Fibroblast of skin of right biceps (primary cell): ENCODE results near the gene CADM1.

Experiments used
- DNase-seq: peaks from one replicate; pipeline ENCODE4 v3.0.0-alpha.2; 2013

Gene CADM1

DNA sequence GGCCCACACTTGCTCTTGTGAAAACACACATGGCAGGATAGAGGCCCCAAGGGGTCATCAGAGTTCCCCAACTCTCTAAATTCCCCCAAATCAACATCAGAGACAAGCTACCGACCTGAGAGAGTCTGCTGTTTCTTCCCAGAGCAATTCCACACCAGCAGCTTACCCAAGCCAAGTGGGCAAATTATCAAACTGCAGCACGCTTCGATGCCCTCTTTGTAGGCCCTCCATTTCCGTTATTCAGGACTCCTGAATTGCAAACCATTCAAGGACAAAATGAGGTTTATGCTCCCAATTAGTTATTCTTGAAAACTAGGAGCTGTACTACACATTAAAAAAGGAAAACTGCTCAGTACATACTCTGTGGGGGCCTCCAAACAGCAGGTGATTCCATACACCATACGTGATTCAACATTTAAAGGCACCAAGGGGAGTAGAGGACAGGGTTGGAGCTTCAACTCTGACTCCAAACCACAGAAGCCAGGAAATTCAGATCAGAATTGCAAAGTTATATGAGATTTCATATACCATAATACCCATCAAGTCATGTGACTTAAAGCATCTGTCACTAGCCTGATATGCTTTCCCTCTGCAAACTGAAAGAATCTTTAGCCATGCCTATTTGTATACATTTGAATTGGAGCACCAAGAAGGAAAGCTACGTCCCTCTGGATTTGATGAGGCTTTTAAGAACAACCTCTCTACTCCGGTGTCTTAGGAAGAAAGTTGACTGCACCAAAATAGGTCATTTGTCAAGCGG lies 234.8 kb downstream of the CADM1 start:
- DNase-seq, result no peak

GRCh38 chr11:115267871-115268270 lies 236.3 kb downstream of the CADM1 start:
- DNase-seq, result peak; percentile 64

DNA sequence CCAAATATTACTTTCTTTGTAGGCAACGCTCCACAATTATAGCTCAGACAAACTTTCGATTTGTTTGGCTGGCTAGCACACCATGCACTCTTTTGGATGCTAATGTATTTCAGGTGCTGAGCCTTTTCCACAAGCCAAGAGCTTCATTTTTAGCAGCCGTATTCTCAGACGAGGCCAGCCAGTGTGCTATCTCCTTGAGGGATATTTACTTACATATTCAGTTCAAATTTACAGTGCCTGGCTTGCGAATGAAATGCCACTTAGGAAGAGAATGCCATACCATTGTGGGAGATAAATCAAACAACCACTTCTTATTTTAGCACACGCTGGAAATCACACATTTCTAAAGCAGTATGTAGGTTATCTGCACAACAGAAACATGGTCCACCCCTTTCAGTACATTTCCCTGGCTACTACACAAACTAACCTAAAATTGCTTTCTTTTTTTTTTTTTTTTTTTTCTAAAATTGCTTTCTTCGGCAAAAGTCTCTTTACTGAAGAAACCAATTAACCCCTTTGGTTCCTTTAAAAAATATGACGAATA lies 236.9 kb downstream of the CADM1 start:
- no peak for DNase-seq

DNA sequence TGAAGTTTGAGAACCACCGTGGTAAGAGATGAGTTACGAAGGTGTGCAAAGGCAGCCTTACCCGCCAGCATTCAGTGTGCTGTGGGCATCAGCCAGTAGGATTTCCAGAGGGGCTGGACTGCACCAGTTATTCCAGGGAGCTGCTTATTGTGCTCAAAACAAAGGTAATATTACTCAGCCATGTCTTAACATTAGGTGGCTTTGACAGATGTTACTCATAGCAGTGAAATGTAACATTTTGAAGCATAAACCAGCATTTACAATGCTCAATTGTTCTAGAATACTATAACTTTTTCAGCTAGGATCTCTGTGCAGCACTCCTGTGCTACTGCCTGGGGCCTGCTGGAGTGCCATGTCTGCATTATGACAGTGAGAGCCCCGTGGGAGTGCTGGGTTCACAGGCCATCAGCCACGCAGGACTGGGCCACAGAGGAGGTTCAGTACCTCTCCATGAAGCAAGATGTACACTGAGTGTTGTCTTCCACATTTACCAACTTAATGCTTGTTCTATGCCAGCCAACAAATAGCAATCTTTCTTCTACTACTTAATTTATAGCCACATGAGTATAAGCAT lies 238.1 kb downstream of the CADM1 start:
- DNase-seq, result no peak

- DNase-seq, result no peak
These were observed 240.2 kb downstream of the CADM1 start for GRCh38 chr11:115263799-115264656.

DNA sequence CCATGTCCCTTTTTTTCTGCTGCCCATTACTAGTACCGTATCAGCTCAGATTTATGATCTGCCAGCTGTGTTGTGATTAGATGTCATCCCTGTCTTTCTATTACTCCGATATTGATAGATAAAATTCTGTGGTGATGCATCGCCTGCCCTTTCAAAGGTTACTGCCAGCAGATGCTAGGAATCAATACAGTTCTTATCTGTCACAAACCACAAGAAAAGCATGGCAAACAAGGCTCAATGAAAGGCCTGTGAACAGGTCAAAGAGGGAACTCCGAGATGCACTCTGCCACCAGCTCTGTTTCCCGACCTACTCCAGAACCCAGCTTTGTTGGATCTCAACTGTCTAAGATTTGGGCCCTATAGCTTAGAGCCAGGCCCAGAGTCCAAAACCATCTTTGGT lies 246.0 kb downstream of the CADM1 start:
- DNase-seq, result no peak

GRCh38 chr11:115257678-115258077 lies 246.5 kb downstream of the CADM1 start:
- no peak for DNase-seq

- no peak for DNase-seq
These were observed 246.9 kb downstream of the CADM1 start for GRCh38 chr11:115257270-115257669.

- DNase-seq, result no peak
These were observed 247.6 kb downstream of the CADM1 start for GRCh38 chr11:115256397-115257197.

- DNase-seq, result peak; percentile 22
These were observed 249.0 kb downstream of the CADM1 start for GRCh38 chr11:115255006-115255762.

GRCh38 chr11:115251126-115251525 lies 253.1 kb downstream of the CADM1 start:
- no peak for DNase-seq

DNA sequence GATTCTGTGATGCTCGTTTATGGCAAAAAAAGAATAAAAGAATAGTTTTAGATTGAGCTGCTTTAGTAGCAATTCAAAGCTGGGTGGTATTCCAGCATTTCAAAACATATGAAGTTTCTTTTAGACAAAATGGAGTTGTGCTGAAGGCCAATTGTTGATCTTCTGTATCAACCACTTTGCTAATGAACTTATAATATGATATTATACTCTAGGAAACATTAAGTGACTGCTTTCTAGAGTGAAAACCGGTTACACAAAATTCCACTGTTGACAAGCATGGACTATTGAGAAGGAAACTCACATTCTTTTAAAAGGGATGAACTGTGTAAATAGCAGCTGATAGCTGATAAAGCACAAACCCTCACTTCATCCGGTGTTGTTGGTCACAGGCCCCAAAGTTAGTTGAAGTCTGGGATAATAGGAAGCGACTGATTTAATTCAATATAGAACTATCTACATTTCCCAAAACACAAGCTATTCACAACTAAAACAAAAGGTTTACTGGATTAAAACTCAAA lies 255.1 kb downstream of the CADM1 start:
- DNase-seq, result no peak

GRCh38 chr11:115247953-115248352 lies 256.3 kb downstream of the CADM1 start:
- no peak for DNase-seq

DNA sequence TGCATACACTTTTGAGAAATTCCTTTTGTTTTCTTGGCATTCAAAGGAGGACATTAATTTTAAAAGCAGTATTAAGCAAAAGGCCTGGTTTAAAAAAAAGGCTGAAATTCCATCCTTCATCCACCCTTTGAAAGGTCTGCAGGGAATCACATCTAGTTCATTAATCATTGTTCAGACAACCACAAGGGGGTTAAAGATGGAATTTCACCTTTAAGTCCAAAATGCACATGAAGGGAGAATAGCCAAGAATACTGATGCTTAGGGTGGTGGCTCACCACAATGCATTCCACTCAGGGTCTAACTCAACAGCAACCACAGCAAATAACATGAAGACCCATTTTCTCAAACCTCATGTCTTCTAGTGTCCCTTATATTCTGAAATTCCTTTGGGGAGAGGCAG lies 256.9 kb downstream of the CADM1 start:
- DNase-seq, result peak; percentile 85

DNA sequence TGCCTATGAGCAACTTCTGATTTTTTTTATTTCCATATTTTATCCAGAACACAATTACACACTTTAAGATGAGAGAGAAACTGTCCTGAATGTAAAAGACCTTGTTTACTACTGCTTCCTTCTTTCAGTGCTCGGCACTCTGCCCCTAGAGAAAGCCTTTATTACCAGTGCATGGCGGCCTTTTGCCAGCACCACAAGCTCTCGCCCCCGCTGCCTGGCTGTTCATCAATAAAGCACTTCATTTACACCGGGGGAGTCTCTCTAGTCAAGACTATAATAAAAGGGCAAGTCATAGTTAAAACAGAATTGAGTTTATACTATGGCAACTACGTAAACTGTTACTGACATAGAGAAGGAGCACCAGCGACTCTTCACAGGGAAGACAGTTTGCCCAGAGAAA lies 259.5 kb downstream of the CADM1 start:
- no peak for DNase-seq

DNA sequence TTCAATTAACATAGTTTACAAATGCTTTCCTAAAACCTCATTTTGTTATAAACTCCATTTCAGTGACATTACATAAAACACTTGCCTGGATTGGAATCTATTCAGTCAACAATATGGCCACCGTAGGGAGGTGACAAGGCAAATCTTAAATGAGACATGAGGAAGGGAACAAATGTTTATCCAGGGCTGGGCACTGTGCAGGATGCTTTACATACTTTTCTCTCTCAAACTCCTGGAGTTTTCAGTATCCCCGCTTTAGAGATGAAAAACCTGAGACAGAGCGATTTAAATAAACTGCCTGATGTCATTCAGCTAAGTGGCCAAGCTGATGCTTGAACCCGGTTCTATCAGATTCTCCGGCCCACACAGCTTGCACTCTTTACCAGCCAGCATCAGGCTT lies 259.9 kb downstream of the CADM1 start:
- DNase-seq, result no peak

GRCh38 chr11:115242982-115243381 lies 261.2 kb downstream of the CADM1 start:
- no peak for DNase-seq

- DNase-seq, result no peak
These were observed 262.3 kb downstream of the CADM1 start for GRCh38 chr11:115241899-115242298.

DNA sequence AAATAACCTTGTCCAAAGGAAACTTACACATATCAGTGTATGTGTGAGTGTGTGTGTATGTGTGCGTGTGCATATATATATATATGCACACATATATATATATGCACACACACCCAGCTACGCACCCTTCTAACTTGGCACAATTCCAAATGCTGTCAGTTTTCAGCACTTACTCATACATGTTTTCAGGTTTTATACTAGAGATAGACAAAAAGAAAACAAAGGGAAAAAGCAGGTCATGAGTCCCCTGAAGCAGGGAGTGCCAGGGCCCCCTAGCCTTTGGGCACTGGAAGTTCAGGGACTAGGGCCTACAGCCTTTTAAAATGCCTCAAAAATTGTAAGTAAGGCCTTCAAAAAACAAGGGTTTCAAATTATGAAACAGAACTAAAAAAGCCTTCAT lies 265.4 kb downstream of the CADM1 start:
- DNase-seq, result peak; percentile 22

DNA sequence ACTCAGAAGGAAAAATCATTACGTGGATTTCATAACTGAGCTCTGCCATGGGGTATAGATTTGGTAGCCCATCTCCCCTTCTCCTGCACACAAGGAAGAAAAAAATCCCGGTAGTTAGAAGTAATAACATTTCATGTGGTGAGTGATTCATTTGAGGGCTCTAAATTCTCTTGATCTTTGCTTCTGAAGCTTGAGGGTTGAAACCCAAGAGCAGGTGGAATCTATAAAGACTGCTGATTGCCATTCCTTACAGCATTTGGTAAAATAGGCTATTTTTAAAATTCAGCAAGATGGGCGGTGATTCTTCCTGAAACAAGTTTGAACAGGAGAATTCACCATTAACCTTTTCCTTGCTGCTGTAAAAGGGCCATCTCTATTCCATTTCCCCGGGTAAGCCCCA lies 266.1 kb downstream of the CADM1 start:
- DNase-seq, result no peak

- no peak for DNase-seq
These were observed 266.6 kb downstream of the CADM1 start for GRCh38 chr11:115237578-115237977.

DNA sequence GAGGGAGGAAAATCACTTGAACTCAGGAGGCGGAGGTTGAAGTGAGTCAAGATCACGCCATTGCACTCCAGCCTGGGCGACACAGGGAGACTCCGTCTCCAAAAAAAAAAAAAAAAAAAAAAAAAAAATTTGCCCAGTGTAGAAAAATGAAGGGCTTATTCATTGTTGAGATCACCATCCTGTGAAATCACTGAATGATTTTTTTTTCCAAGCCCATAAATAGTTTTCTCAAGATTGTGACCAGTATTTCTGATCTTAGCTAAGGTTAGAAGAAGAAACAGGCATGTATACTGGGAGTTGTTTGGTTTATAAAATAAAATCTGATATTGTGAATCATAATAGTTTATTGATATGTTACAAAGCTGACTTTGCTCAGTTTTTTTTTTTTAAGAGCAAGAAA lies 269.4 kb downstream of the CADM1 start:
- no peak for DNase-seq
